ENCODE measurements around the gene HEATR3.

HEATR3 gene

GRCh38 chr16:50154420-50154950, 88.7 kb downstream of the HEATR3 start:
- DNase-seq = no peak

- no peak for DNase-seq
Observed at GRCh38 chr16:50155925-50156324, 90.2 kb downstream of the HEATR3 start.
